Muscle of back (tissue), 11 donors: ENCODE data around the gene PLCB1. TPM values are rescaled to one million over a fixed set of nuclear protein-coding genes. Genes with fewer than 3 reads are reported as not detected.
A peak's percentile ranks its signal among the peaks of the same experiment; 100 is the strongest.

ENCODE experiments used
- DNase-seq, 3 donors: peaks; one replicate each; pipeline versions ENCODE4 v3.0.0 to v3.0.0-alpha.2; 2013
- polyA plus RNA-seq, 10 donors: library from polyadenylated mRNA; unstranded; fragments of 120-200 nt; gene quantifications; one replicate each; pipeline ENCODE4 v1.2.1, GENCODE V29; 2013; ENCODE audit not compliant: insufficient read length in 10 of 10

The PLCB1 gene
- polyA plus RNA-seq, 10 donors = 7.8 to 16.3 (median 10.9) TPM

DNA sequence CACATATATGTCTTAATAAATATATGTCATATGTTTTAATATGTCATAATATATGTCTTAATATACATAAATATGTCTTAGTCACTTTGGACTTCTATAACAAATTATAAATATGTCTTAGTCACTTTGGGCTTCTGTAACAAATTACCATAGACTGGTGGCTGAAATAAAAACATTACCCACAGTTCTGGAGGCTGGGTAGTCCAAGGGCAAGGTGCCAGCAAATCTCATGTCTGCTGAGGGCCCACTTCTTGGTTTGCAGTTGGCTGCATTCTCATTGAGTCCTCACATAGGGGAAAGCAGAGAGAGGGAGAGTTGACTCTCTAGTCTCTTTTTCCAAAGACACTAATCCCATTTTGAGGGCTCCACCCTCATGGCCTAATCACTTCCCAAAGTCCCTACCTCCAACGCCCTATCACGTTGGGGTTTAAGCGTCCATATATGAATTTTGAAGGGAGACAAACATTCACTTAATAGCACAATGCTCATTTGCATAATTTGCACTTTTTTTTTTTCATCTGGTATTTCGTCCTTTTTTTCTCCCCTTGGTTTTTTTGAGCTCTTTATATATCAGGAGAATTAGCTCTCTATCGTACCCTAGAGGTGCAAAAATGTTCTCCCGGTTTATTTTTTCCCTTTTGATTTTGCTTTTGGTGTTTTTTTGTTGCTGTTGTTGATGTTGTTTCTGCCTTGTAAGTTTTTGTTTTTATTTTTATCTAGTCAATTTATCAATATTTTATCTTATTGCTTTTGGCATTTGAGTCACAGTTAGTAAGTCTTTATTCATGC is 266.4 kb downstream of the PLCB1 start:
- DNase-seq = no peak

- peak in 1 of 3 donors; percentile 22 for DNase-seq
These were observed 267.9 kb downstream of the PLCB1 start for GRCh38 chr20:8399947-8400346.

GRCh38 chr20:8400486-8400885 is 268.4 kb downstream of the PLCB1 start:
- no peak for DNase-seq

GRCh38 chr20:8401556-8401955 is 269.5 kb downstream of the PLCB1 start:
- DNase-seq = peak in 1 of 3 donors; percentile 33

- DNase-seq = no peak
These were observed 270.7 kb downstream of the PLCB1 start for GRCh38 chr20:8402798-8403197.

DNA sequence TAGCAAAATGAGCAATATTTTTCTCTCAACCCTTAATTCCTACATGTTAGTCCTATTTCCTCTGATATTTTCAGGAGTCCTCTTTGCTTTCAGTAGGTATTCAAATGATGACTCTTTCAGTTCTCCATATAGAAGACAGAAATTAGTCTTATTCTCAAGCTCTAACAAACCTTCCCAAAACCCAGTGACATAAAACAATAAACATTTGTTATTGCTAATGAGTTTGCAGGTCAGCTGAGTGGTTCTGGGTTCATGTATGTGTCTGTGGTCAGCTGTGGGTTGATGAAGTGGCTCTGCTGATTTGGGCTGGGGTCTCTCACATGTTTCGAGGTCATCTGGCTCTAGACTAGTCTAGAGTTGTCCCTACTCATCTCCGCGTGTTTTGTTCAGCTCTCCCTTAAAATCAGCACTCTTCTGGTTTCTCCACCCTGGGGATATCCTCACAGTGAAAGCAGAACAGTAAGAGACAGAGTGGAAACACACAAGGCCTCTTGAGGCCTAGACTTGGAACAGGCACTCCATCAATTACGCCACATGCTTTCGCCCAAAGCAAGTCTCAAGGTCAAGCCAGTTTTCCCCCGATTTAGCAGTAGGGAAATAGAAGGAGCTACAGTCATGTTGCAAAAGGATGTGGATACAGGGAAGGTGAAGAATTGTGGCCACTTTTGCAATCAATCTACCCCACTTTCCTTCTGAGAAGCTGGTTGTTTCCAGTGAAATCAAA is 273.0 kb downstream of the PLCB1 start:
- DNase-seq = no peak

DNA sequence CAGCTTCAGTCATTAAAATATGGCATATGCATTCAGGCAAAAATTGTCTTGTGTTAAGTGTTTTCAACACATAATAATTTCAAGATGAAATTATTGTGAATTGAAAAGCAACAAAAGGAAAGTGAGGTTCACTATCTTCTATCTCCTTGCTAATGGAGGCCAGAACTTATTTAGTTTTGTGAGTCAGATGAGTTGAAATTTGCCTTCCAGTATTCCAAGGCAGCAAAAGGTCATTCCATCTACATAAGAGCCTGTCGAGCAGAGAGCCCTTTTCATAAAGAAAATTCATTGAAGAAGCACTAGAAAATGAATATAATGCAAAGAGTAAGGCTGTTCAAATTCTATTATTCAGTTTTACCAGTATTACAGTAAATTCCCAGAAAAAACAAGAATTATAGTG is 274.3 kb downstream of the PLCB1 start:
- DNase-seq = no peak

GRCh38 chr20:8408587-8409307 is 276.7 kb downstream of the PLCB1 start:
- no peak for DNase-seq

- no peak for DNase-seq
These were observed 281.6 kb downstream of the PLCB1 start for GRCh38 chr20:8413691-8414090.

DNA sequence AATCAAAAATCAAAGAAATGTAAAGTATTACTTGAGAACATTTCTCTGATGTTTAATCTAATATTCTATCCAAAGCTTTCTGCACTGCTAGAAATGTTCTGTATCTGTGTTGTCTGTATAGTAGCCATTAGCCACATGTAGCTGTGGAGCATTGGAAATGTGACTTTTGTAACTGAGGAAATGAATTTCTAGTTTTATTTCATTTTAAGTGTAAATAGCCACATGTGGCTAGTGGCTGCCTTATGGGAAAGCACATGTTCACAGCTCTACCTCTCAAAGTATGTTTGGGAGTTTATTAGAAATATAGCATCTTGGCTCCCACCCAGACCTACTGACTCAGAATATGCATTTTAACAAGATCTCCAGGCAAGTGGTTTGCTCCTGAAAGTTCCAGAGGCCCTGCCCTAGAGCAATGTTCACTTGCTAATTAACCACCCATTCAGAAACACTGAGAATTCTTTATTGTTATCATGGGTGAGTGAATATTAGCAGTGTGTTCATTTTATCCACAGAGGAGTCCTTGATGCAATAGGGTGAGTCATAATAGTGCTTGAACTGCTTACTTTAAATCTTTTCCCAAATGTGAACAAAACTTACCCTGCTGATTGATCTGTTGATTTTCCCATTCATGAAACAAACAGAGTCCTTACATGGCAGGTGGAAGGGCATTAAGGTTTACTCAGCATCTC is 282.7 kb downstream of the PLCB1 start:
- DNase-seq = no peak

DNA sequence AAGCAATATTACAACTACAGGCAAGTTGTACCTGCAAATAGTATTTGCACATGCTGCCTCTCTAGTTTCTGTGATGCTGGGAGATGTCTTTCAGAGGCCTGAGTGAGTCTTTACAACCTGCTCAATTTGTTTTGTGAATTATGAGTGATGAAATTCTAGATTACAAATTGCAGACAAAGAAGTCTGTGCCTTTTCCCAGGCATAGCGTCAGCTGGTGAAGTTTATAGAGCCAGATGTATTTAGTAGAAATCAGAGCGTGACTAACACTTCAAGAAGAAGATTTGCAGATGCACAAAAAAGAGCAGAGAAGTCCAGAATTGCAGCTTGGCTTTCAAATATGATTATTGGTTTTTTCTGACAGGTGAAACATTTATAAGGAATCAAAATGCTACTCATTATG is 289.9 kb downstream of the PLCB1 start:
- no peak for DNase-seq

- no peak for DNase-seq
These were observed 291.4 kb downstream of the PLCB1 start for GRCh38 chr20:8423482-8423881.

DNA sequence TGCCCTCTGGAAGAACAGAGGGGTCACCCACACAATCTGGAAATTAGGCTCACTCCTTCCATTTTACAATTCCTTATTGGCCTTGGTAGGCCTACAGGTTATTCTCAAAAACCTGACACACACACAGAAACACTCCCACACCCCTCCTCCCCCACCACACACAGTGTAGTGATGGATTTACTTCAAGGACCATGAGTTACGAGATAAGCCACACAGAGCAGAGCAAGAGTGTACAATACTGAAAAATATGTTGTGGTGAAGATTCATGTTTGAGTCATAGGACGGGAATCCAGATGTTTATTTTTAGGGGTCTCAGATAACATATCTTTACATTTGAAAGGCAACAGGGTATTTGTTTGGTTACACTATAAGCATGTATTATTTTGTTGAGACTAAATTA is 291.9 kb downstream of the PLCB1 start:
- no peak for DNase-seq

GRCh38 chr20:8425016-8425415 is 292.9 kb downstream of the PLCB1 start:
- no peak for DNase-seq

GRCh38 chr20:8425802-8426201 is 293.7 kb downstream of the PLCB1 start:
- DNase-seq = no peak

GRCh38 chr20:8427419-8428040 is 295.5 kb downstream of the PLCB1 start:
- no peak for DNase-seq

- DNase-seq = no peak
These were observed 296.9 kb downstream of the PLCB1 start for GRCh38 chr20:8428988-8429387.

DNA sequence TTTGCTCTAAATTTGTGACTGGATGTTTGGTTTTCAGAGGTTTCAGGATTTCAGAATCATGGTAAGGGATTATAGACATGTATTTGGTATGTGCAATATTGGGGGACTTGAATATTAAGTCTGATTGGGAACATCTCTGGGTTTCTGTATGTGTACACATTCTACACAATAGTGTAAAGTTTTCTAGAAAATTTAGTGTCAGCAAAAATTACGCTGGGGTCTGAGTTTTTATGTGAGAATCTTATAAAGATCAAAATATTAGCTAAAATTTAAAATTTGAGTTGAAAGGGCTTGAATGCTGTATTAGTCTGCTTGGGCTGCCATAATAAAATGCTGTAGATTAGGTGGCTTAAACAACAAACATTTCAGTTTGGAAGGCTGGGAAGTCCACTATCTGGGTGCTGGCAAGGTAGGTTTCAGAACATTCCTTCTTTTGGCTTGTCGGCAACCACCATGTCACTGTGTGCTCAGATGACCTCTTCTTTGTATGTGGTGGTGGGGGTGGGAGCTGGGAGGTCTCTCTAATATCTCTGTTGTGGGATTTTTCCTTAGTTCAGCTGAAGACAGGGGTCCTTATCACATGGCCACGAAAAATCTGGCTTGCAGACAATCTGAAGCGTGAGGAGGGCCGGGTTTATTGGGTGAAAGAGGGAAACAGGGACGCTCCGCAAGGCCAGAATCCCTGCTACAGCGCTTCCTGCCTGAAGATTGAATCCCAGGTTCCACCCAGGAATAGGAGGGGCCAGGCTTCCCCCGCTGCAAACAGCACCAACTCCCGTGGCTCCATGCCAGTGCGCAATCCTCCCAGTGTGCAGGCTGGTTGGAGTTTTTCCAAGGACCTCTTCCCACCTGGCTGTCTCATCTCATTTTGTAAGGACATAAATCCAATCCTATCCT is 299.7 kb downstream of the PLCB1 start:
- peak in 2 of 3 donors; percentile 55 to 74 for DNase-seq

DNA sequence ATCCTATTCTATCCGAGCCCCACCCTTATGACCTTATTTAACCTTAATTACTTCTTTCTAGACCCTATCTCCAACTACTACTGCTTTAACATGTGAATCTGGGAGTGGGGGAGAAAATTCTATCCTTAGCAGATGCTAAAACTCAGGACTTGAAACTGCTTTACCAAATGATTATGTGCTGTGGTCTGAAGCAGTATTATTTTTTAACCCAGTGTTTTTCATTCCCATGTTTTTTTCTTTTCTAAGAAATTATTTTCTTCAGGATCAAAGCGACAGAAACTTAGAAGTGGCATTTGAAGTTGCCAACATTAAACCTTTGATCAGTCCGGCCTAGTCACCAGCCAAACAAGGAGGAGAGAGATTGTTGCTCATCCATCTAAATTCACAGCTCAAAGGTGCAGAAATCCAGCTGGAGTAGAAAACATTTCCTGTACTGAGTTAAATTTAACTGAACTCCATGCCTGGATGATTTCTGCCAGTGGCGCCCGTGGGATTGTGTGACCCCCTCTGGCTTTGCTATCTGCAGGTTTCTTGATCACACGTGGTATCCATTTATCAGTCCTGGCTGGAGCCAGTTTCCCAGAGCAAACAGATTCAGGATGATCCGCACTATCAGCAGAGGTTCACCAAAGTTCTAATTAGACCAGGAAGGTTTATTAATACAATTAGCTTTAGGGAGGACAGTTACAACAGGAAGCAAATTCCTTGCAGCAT is 300.5 kb downstream of the PLCB1 start:
- peak in 1 of 3 donors; percentile 23 for DNase-seq

DNA sequence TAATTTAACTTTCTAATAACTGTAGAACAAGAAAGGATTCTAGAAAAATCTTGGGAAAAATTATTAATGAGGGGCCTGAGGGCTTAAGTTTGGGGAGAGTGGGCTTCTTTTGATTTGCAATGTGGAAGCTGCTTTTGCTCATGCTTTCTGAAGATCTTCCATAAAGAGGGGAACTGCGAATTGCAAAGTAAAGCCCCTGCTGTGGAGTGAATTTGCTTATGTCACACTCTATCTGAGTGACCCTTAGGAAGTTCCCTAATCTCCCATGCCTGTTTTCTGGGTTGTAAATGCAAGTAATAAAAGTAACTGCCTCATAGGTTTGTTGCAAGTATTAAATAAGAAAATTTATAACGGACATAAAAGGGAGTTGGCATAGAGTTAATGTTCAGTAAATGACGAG is 301.2 kb downstream of the PLCB1 start:
- no peak for DNase-seq
